Endothelial cell of umbilical vein (primary cell): Measurements from ENCODE around the gene SPAG7. TPM values are rescaled to one million over a fixed set of nuclear protein-coding genes. Genes with fewer than 3 reads are reported as not detected.
A peak's percentile ranks its signal among the peaks of the same experiment; 100 is the strongest.

Experiments used
- BruUV-seq: library from RNA; stranded (reverse); fragments of 400-500 nt; replicated peaks from 2 replicates; lab custom pipeline; 2021; lab: Mats Ljungman, UMichigan
- CTCF ChIA-PET: fragments of 300-600, 350-600 bp; sonication (Branson Sonifier 250); formaldehyde crosslinking; loops from one replicate; lab custom pipeline; 2021; ENCODE audit warnings: antibody characterized with exemption, inconsistent platforms; lab: Charles Lee
- POLR2A ChIA-PET: fragments of 300-600, 350-600 bp; sonication (Branson Sonifier 250); formaldehyde crosslinking; loops from one replicate; lab custom pipeline; 2021; ENCODE audit warnings: antibody characterized with exemption, inconsistent platforms; lab: Charles Lee
- DNase-seq: peaks from one replicate; pipeline ENCODE4 v3.0.0-alpha.2; 2011; ENCODE audit warnings: low read depth, low spot score
- FAIRE-seq: peaks from 2 replicates; lab custom pipeline; 2011; peaks lifted over from hg19 to GRCh38; lab: Jason Lieb, UNC
- H2AFZ ChIP-seq: 2 replicates; pipeline ENCODE4 v1.6.0; 2012; ENCODE audit warnings: low read depth, low read length, control low read depth, inconsistent platforms
- H3K27ac ChIP-seq: 2 replicates; pipeline ENCODE4 v1.5.1; 2011; ENCODE audit warnings: low read depth, mild to moderate bottlenecking, control low read depth, low read length, moderate library complexity; ENCODE audit not compliant: insufficient read depth
- H3K27me3 ChIP-seq, 2 experiments: 2 replicates each; pipeline versions ENCODE4 v1.6.0 to v1.6.1; 2011; ENCODE audit warnings: low read length in 2 of 2, mixed read lengths in 1 of 2; ENCODE audit not compliant: control insufficient read depth in 2 of 2, insufficient read depth in 2 of 2
- H3K36me3 ChIP-seq, 2 experiments: 2 replicates in 1 of 2; 3 replicates in 1 of 2; pipeline ENCODE4 v1.5.1; 2011; ENCODE audit warnings: low read length in 2 of 2, mild to moderate bottlenecking in 1 of 2, moderate library complexity in 1 of 2; ENCODE audit not compliant: control insufficient read depth in 2 of 2, insufficient read depth in 2 of 2; ENCODE audit errors: extremely low read depth in 1 of 2
- H3K4me1 ChIP-seq: 3 replicates; pipeline ENCODE4 v1.5.1; 2011; ENCODE audit warnings: mild to moderate bottlenecking, low read length; ENCODE audit not compliant: control insufficient read depth, insufficient read depth; ENCODE audit errors: extremely low read depth
- H3K4me2 ChIP-seq: 2 replicates; pipeline ENCODE4 v1.6.1; 2011; ENCODE audit warnings: low read length, control low read depth, mixed read lengths; ENCODE audit not compliant: insufficient read depth
- H3K4me3 ChIP-seq, 3 experiments: fragments of 200-600 bp in 1 of 3; sonication (generic), shearing (Covaris generic) in 1 of 3; replicated peaks in 1 of 3; 2 replicates each; pipeline ENCODE4 v1.5.1; 2011 to 2016; ENCODE audit warnings: control low read depth in 3 of 3, low read length in 3 of 3, mild to moderate bottlenecking in 2 of 3, inconsistent platforms in 1 of 3, low read depth in 1 of 3, moderate library complexity in 1 of 3; ENCODE audit not compliant: insufficient read depth in 1 of 3
- H3K79me2 ChIP-seq: 2 replicates; pipeline ENCODE4 v1.6.0; 2012; ENCODE audit warnings: low read length, inconsistent platforms; ENCODE audit not compliant: control insufficient read depth, insufficient read depth
- H3K9ac ChIP-seq: replicated peaks from 2 replicates; pipeline ENCODE3; 2011; ENCODE audit warnings: low read length, control low read depth; ENCODE audit not compliant: insufficient read depth; ENCODE audit errors: extremely low read depth
- H3K9me1 ChIP-seq: replicated peaks from 3 replicates; pipeline ENCODE4 v1.6.0; 2011; ENCODE audit warnings: mild to moderate bottlenecking, low read length; ENCODE audit not compliant: control insufficient read depth, insufficient read depth; ENCODE audit errors: extremely low read depth
- H3K9me3 ChIP-seq: replicated peaks from 2 replicates; pipeline ENCODE4 v1.5.1; 2012; ENCODE audit warnings: low read length, inconsistent platforms; ENCODE audit not compliant: control insufficient read depth, insufficient read depth
- H4K20me1 ChIP-seq: replicated peaks from 2 replicates; pipeline ENCODE3; 2011; ENCODE audit warnings: mild to moderate bottlenecking, low read length; ENCODE audit not compliant: control insufficient read depth, insufficient read depth; ENCODE audit errors: extremely low read depth
- CTCF ChIP-seq, 2 donors: IDR thresholded peaks; 1 replicate in 1 of 2; 2 replicates in 1 of 2; pipeline ENCODE4 v1.5.1; 2011; ENCODE audit warnings: low read length in 2 of 2, mild to moderate bottlenecking in 2 of 2, moderate library complexity in 2 of 2, control low read depth in 1 of 2, inconsistent platforms in 1 of 2, low read depth in 1 of 2; ENCODE audit not compliant: insufficient read depth in 1 of 2; ENCODE audit errors: extremely low read depth in 1 of 2
- EZH2 ChIP-seq: IDR thresholded peaks from 2 replicates; pipeline ENCODE4 v1.6.1; 2012; ENCODE audit warnings: borderline replicate concordance, low read depth, mild to moderate bottlenecking, moderate library complexity, low read length, inconsistent platforms; ENCODE audit not compliant: severe bottlenecking
- FOS ChIP-seq: IDR thresholded peaks from 2 replicates; pipeline ENCODE4 v1.6.1; 2011; ENCODE audit warnings: mild to moderate bottlenecking, low read length, moderate library complexity, borderline replicate concordance; ENCODE audit not compliant: insufficient read depth
- GATA2 ChIP-seq: IDR thresholded peaks from 2 replicates; pipeline ENCODE4 v1.7.0; 2011; ENCODE audit warnings: low read depth, mild to moderate bottlenecking, moderate library complexity, mixed read lengths, low read length; ENCODE audit not compliant: insufficient read length, insufficient read depth
- JUN ChIP-seq: IDR thresholded peaks from 2 replicates; pipeline ENCODE4 v1.6.1; 2011; ENCODE audit warnings: borderline replicate concordance, low read depth; ENCODE audit not compliant: insufficient read length, insufficient read depth
- MAX ChIP-seq: IDR thresholded peaks from 2 replicates; pipeline ENCODE4 v1.6.1; 2011; ENCODE audit not compliant: insufficient read depth, insufficient read length
- MYC ChIP-seq: IDR thresholded peaks from one replicate; pipeline ENCODE4 v1.6.1; 2011; ENCODE audit warnings: mild to moderate bottlenecking, low read depth, low read length
- POLR2A ChIP-seq: IDR thresholded peaks from 2 replicates; pipeline ENCODE4 v1.6.1; 2012; ENCODE audit warnings: low read depth, mild to moderate bottlenecking, control low read depth, low read length
- POLR2AphosphoS5 ChIP-seq: IDR thresholded peaks from 2 replicates; pipeline ENCODE4 v1.6.1; 2012; ENCODE audit warnings: low read depth, mild to moderate bottlenecking, control low read depth, low read length, moderate library complexity; ENCODE audit not compliant: insufficient read depth
- dilution Hi-C: fragments of 300-500 bp; cut with MboI; formaldehyde crosslinking; loops from one replicate; pipeline ENCODE4 v1.15.0; 2019; ENCODE audit warnings: low sequenced_read_pairs; ENCODE audit not compliant: extremely low pct_ligation_motif_present
- intact Hi-C: fragments of 100-400 bp; cut with micrococcal nuclease; formaldehyde crosslinking; loops from one replicate; pipeline ENCODE4 v1.10.0; 2022
- polyA plus RNA-seq, 4 experiments: library from polyadenylated mRNA; depleted of rRNA in 3 of 4; stranded (reverse) in 3 of 4; unstranded in 1 of 4; fragments of >200 nt; gene quantifications; 2 replicates each; pipeline versions ENCODE4 v1.2.1 to v1.2.3, GENCODE V29; 2011 to 2012; ENCODE audit warnings: missing spikeins in 1 of 4
- total RNA-seq: library from RNA; stranded (reverse); gene quantifications from 2 replicates; pipeline ENCODE4 v1.2.3, GENCODE V29; 2021

SPAG7 gene
- total and polyA plus RNA-seq, 2 donors (not counting 3 experiments of a cell fraction or from before 2014, with no cell fraction given), result 68.6 to 75.2 TPM

GRCh38 chr17:4934173-4934979 lies 33.2 kb downstream of the SPAG7 start:
- H4K20me1 ChIP-seq, result no peaks in the 10 kb centered on the region
- DNase-seq, result peak; percentile 20
- no peak for FAIRE-seq
- H3K36me3 ChIP-seq, result peaks cover 2 to 19% of the 10 kb centered on the region in 2 experiments
- peaks cover 15% of the 10 kb centered on the region for H3K79me2 ChIP-seq
- no peak overlapping the region for H3K27ac ChIP-seq
- no peak overlapping the region for H3K4me3 ChIP-seq
- peak overlapping the region; percentile 39 for H2AFZ ChIP-seq
- peaks cover 15% of the 10 kb centered on the region for H3K4me1 ChIP-seq
- H3K9me3 ChIP-seq, result no peaks in the 10 kb centered on the region
- no peak overlapping the region for H3K4me2 ChIP-seq
- POLR2A ChIA-PET, result no interaction called here
- dilution Hi-C loops (no loop called here), intact Hi-C loops (no loop called here)
- no peaks in the 10 kb centered on the region for H3K9me1 ChIP-seq
- H3K27me3 ChIP-seq, result no peaks in the 10 kb centered on the region
- no peak overlapping the region for H3K9ac ChIP-seq
- CTCF ChIA-PET, result interaction anchor here (0.7 to 1.5 kb wide), 6 partner anchors 10 to 128 kb away, joined by 3 to 8 read pairs (median 4); partner anchors contain the start of genes CAMTA2 and CHRNE
- no TSS peak for BruUV-seq
- TF ChIP-seq MYC (no peak), POLR2AphosphoS5 (peak; percentile 47), CTCF (IDR thresholded peaks at IDR 0.05; ENCODE audit: extremely low read depth in 1 of 2, insufficient read depth in 1 of 2, low read depth in 1 of 2, low read length in 2 of 2) (peak; percentile 13 to 38)

- H3K9ac ChIP-seq, result no peak overlapping the region
- BruUV-seq, result no TSS peak
- CTCF ChIA-PET, result interaction anchor here (1.5 kb wide), 2 partner anchors 24 to 30 kb away, joined by 4 to 8 read pairs; partner anchors contain the start of gene CHRNE
- POLR2A ChIA-PET, result no interaction called here
- no peaks in the 10 kb centered on the region for H4K20me1 ChIP-seq
- peaks cover 2 to 19% of the 10 kb centered on the region in 2 experiments for H3K36me3 ChIP-seq
- TF ChIP-seq JUN, result no peak
- no peak for TF ChIP-seq CTCF (IDR thresholded peaks at IDR 0.05; ENCODE audit: extremely low read depth in 1 of 2, insufficient read depth in 1 of 2, low read depth in 1 of 2, low read length in 2 of 2)
- no peak for TF ChIP-seq MAX
- no peak for TF ChIP-seq MYC
- TF ChIP-seq FOS, result no peak
- TF ChIP-seq GATA2, result no peak
- no peak for TF ChIP-seq POLR2A
- no peak for TF ChIP-seq EZH2
- TF ChIP-seq POLR2AphosphoS5, result no peak
- dilution Hi-C loops (no loop called here), intact Hi-C loops (no loop called here)
- H3K4me1 ChIP-seq, result peaks cover 9% of the 10 kb centered on the region
- H3K27ac ChIP-seq, result no peak overlapping the region
- no peak overlapping the region for H3K4me3 ChIP-seq
- H3K79me2 ChIP-seq, result peaks cover 7% of the 10 kb centered on the region
- H2AFZ ChIP-seq, result no peak overlapping the region
- no peaks in the 10 kb centered on the region for H3K27me3 ChIP-seq
- H3K9me3 ChIP-seq, result no peaks in the 10 kb centered on the region
- no peak for FAIRE-seq
- H3K9me1 ChIP-seq, result no peaks in the 10 kb centered on the region
- H3K4me2 ChIP-seq, result no peak overlapping the region
- DNase-seq, result no peak
Measured at GRCh38 chr17:4933646-4934045, 34.0 kb downstream of the SPAG7 start.
